Stimulated activated CD4-positive, alpha-beta T cell treated with anti-CD3 and anti-CD28 coated beads, TNF-alpha, amount 100 ng/mL, for 24 hours (primary cell): Measurements from ENCODE around the gene SDF4.

Source experiments
- DNase-seq, 3 experiments: peaks; one replicate each; pipeline ENCODE4 v3.0.0-alpha.2; 2020; ENCODE audit warnings: low read depth in 3 of 3

The SDF4 gene

DNA sequence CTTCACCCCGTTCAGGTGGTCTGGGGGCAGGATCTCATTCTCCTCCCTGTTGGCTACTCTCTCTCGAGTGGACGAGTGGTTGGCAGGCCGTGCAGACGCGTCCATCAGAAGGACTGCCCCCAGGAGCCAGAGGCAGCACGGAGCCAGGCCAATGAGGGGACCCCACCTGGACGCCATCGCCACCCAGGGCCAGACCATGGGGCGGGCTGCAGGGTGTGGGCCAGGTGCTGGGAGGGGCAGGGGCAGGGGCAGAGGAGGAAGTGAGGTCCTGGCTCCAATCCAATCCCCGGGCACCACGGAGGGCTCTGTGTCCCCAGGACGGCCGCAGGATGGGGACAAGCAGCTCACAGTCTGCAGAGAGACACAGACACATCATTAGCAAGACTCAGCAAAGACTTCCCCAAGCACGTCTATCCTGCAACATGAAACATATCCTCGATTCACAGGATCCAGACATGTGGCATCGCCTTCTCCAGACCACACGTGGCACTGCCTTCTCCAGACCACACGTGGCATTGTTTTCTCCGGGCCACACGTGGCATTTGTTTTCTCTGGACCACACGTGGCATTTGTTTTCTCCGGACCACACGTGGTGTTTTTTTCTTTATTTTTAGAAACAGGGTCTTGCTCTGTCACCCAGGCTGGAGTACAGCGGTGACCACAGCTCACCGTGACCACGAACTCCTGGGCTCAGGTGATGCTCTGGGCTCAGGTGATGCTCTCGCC is 3.0 kb downstream of the SDF4 start:
- no peak for DNase-seq

GRCh38 chr1:1228187-1228586 is 3.6 kb downstream of the SDF4 start:
- no peak for DNase-seq

DNA sequence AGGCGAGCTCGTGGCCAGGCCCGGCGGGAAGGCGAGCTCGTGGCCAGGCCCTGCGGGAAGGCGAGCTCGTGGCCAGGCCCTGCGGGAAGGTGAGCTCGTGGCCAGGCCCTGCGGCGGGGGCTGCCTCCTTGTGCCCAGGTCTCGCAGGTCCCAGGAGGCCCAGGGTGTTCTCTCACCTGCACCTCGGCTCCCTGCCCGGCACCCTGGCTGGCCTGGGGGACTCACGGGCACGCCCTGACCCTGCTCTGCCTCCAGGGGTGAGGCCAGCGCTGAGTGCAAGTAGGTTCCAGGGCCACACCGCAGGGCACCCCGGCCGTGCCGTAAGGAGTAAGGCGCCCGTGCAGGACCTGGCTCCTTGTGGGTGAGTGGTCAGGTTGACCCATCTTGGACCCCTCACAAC is 4.4 kb downstream of the SDF4 start:
- DNase-seq, result no peak

GRCh38 chr1:1226566-1227362 is 5.0 kb downstream of the SDF4 start:
- no peak for DNase-seq

- no peak for DNase-seq
These were observed 5.9 kb downstream of the SDF4 start for GRCh38 chr1:1225913-1226312.

GRCh38 chr1:1225238-1225845 is 6.5 kb downstream of the SDF4 start:
- DNase-seq, result no peak

DNA sequence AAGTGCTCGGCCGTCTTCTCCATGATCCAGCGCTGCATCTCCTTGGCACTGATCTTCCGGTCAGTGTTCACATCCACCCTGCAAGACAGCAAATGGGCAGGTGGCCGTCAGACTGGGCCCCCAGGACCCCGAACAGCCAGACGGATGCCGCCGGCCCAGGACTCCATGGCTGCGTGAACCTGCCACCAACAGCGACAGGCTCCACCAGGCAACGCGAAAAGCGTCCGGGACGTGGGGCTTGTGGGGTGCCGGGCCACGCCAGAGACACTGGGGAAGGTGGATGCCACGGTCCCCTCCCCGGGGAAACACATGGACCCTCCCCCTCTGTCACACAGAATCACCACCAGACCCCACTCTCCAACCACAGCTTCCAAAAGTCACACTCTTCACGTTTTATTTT is 7.9 kb downstream of the SDF4 start:
- no peak for DNase-seq

DNA sequence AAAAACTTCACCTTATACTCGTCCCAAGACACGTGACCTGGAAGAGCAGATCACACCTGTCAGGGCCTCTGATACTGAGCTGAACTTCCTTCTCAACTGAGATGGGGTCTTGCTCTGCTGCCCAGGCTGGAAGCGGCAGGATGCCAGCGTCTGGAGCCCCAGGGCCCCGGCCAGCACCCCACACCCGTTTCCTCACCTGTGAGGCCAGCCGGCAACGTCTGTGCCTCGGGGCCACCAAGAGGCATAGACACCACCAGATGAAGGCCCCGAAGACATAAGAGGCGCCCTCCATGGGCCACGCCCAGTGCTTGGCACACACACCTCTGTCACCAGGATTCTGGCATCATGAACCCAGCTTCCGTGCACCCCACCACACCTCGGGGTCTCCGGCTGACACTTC is 8.5 kb downstream of the SDF4 start:
- no peak for DNase-seq

- DNase-seq, result no peak
These were observed 9.1 kb downstream of the SDF4 start for GRCh38 chr1:1222575-1223225.

DNA sequence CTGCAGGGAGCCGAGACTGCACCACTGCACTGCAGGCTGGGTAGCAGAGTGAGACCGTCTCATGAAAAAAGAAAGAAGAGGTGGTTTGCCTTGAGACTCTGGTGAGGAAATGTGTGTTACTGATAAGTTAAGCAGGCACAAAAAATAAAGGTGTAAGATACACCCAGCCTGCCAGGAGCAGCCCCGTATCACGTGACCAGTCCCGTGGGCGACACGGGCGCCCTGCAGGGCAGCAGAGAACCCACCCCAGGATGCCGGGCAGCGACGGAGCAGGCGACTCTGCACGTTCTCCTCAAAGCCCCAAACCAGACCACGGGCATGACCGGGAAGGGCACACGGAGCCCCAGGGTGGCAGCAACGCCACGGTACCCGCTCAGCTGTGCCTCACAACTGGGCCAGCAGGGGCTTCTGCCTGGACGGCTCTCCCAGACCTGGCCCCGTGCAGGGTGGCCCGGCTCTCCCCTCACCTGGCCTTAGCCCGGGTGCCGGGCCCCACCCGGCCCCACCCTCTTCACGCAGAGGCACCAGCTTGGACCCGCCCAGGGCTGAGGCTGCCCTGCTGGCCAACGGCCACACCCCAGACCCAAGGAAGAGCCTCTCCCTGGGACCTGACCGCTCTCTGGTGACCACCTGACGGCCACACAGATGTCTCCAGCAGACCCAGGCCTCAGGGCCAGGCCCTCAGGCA is 9.8 kb downstream of the SDF4 start:
- no peak for DNase-seq

DNA sequence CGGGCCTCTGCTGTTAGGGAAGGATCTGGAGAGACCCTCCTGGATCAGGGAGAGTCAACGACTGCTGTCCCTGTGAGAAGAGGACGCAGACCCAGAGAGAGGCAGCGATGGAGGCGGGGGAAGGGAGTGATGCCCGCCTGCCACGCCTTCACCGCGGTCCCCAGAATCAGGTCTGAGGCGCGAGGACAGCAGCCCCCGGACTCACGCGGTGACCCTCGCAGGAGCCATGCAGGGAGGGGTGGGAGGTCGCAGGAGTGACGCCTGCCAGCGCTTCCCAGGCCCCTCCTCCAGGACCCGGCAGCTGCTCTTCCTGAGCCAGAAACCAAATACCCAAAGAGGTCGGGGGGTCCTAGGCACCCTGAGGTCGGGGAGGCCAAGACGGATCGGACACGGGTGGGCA is 11.6 kb downstream of the SDF4 start:
- no peak for DNase-seq

GRCh38 chr1:1219341-1219740 is 12.5 kb downstream of the SDF4 start:
- peak in 1 of 3 experiments; percentile 59 for DNase-seq

- no peak for DNase-seq
These were observed 13.1 kb downstream of the SDF4 start for GRCh38 chr1:1218524-1219200.

DNA sequence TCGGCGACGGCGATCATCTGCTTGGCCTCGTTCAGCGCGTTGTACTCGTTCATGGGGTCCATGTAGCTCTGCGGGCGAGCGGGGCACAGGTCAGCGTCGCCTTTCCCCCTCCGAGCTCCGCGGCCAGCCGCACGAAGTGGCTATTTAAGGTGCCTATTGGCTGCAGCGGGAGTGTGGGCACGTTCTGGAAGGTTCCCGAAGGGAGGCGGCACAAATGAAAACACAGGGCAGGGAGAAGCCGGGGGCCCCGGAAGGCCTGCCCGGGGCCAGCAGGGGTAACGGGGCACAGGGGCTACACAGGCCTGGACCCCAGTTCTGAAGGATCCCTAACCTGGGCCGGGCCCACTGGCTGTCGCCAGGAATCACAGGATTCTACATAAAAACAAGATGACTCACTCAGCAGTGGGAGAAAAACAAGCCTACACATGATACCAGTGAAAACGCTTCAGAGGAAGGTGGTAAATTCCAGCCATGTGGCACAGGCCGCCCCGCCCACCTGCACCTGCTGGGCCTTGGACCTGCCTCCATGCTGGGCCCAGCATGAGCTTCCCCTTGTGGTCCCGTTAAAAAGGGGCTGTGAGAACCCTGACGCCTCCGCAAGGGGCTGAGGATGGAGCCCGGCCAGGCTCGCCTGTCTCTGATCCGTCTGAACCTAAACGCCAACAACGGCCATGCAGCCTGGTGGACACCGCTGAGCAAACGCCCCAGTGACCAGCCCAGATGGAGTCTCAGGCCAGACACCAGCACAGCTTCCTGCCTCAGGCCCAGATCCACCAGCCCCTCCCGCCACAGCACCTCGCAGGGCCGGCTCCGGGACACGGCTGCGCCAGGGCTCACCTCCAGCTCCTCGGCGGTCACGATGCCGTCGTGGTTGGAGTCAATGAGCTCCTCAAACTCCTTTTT is 13.9 kb downstream of the SDF4 start:
- DNase-seq, result peak in 1 of 3 experiments; percentile 66

DNA sequence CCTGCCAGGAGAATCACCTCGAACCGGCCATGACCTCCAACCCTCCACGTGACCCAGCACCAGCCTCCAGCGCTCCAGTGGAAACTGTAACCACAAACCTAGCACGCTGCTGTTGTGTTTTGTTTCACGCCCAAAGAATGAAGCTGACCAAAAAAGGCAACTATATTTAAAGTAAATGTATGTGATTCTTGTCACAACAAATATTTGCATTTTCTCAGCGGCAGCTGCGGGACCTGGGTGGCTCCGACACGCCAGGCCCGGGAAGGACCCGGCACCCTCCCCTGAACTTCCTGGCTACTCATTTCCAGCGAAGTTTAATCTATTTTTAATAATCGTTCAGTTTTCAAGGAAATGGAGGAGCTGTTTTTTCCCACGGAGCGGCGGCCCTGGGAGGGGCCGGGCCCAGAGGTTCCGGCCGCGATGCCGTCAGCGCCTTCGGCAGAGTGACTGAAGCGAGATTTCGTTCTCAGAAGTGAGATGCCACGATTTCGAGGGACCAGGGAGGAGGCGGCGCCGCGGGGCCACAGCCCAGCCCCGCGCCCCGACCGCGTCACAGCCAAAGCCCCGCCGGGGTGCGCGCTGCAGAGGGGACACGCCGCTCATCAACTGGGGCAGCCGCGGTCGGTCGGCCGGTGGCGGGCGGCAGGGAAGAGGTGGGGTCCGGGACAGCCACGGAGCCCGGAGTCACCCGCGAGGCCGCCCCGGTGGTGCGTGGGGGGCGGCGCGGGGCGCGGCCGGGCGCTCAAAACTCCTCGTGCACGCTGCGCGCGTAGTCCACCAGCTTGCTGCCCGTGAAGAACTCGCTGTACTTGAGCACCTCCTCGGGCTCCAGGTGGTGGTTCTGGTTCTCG is 14.8 kb downstream of the SDF4 start:
- no peak for DNase-seq

GRCh38 chr1:1215881-1216605 is 15.8 kb downstream of the SDF4 start:
- DNase-seq, result no peak

- no peak for DNase-seq
These were observed 16.6 kb downstream of the SDF4 start for GRCh38 chr1:1215080-1215676.
